Measurements from ENCODE around the gene BCKDHB. TPM values are rescaled to one million over a fixed set of nuclear protein-coding genes. Genes with fewer than 3 reads are reported as not detected.

Gene BCKDHB
- total RNA-seq, 1 experiment from 2014 or later = 20.0 TPM

- DNase-seq (ENCODE audit: low spot score) = no peak
- ChIA-PET CTCF (no interaction called here), POLR2A (ENCODE audit: low non-redundant PET) (no interaction called here)
- H3K27ac ChIP-seq (ENCODE audit: low read depth, low read length, poor library complexity, severe bottlenecking) = no peak overlapping the region
- intact Hi-C loops (cut with micrococcal nuclease; ENCODE audit: unreplicated experiment) = no loop called here
- BruUV-seq (replicated peaks) = no TSS peak
- H3K4me1 ChIP-seq (ENCODE audit: insufficient read depth, low read length, poor library complexity, severe bottlenecking) = no peaks in the 10 kb centered on the region
- no peaks in the 10 kb centered on the region for H3K27me3 ChIP-seq (replicated peaks; ENCODE audit: insufficient read depth, low read depth, low read length, poor library complexity)
- H3K4me3 ChIP-seq (ENCODE audit: low read depth, low read length, poor library complexity, severe bottlenecking) = no peak overlapping the region
- no peaks in the 10 kb centered on the region for H3K36me3 ChIP-seq (ENCODE audit: insufficient read depth, low read length, poor library complexity, severe bottlenecking)
- TF ChIP-seq EZH2 (IDR thresholded peaks at IDR 0.05; ENCODE audit: borderline replicate concordance, low read depth, low read length, poor library complexity, severe bottlenecking) = no peak
- TF ChIP-seq CTCF (conservative IDR thresholded peaks at IDR 0.05; ENCODE audit: low read depth, low read length) = no peak
- H3K9me3 ChIP-seq (ENCODE audit: low read depth, low read length, poor library complexity, severe bottlenecking) = no peaks in the 10 kb centered on the region
Observed at GRCh38 chr6:80205404-80205803, 98.9 kb downstream of the BCKDHB start.

- H3K9me3 ChIP-seq (ENCODE audit: low read depth, low read length, poor library complexity, severe bottlenecking) = no peaks in the 10 kb centered on the region
- no peak overlapping the region for H3K27ac ChIP-seq (ENCODE audit: low read depth, low read length, poor library complexity, severe bottlenecking)
- no peaks in the 10 kb centered on the region for H3K36me3 ChIP-seq (ENCODE audit: insufficient read depth, low read length, poor library complexity, severe bottlenecking)
- no peak overlapping the region for H3K4me3 ChIP-seq (ENCODE audit: low read depth, low read length, poor library complexity, severe bottlenecking)
- POLR2A ChIA-PET (ENCODE audit: low non-redundant PET) = no interaction called here
- DNase-seq (ENCODE audit: low spot score) = no peak
- no TSS peak for BruUV-seq (replicated peaks)
- no peaks in the 10 kb centered on the region for H3K4me1 ChIP-seq (ENCODE audit: insufficient read depth, low read length, poor library complexity, severe bottlenecking)
- no peak for TF ChIP-seq CTCF (conservative IDR thresholded peaks at IDR 0.05; ENCODE audit: low read depth, low read length)
- no peak for TF ChIP-seq EZH2 (IDR thresholded peaks at IDR 0.05; ENCODE audit: borderline replicate concordance, low read depth, low read length, poor library complexity, severe bottlenecking)
- CTCF ChIA-PET = no interaction called here
- H3K27me3 ChIP-seq (replicated peaks; ENCODE audit: insufficient read depth, low read depth, low read length, poor library complexity) = no peaks in the 10 kb centered on the region
- intact Hi-C loops (cut with micrococcal nuclease; ENCODE audit: unreplicated experiment) = no loop called here
Observed at GRCh38 chr6:80206758-80207157, 100.3 kb downstream of the BCKDHB start.

GRCh38 chr6:80209430-80209829, 103.0 kb downstream of the BCKDHB start:
- POLR2A ChIA-PET (ENCODE audit: low non-redundant PET) = no interaction called here
- Histone ChIP-seq H3K27me3 (replicated peaks; ENCODE audit: insufficient read depth, low read depth, low read length, poor library complexity) (no peaks in the 10 kb centered on the region), H3K9me3 (ENCODE audit: low read depth, low read length, poor library complexity, severe bottlenecking) (no peaks in the 10 kb centered on the region), H3K4me1 (ENCODE audit: insufficient read depth, low read length, poor library complexity, severe bottlenecking) (no peaks in the 10 kb centered on the region), H3K27ac (ENCODE audit: low read depth, low read length, poor library complexity, severe bottlenecking) (no peak overlapping the region), H3K36me3 (ENCODE audit: insufficient read depth, low read length, poor library complexity, severe bottlenecking) (no peaks in the 10 kb centered on the region), H3K4me3 (ENCODE audit: low read depth, low read length, poor library complexity, severe bottlenecking) (no peak overlapping the region)
- no TSS peak for BruUV-seq (replicated peaks)
- no peak for TF ChIP-seq CTCF (conservative IDR thresholded peaks at IDR 0.05; ENCODE audit: low read depth, low read length)
- intact Hi-C loops (cut with micrococcal nuclease; ENCODE audit: unreplicated experiment) = no loop called here
- CTCF ChIA-PET = no interaction called here
- no peak for DNase-seq (ENCODE audit: low spot score)
